WTC11 (cell line): Measurements from ENCODE around the gene NFATC3. TPM values are rescaled to one million over a fixed set of nuclear protein-coding genes. Genes with fewer than 3 reads are reported as not detected.

Experiments used
- ATAC-seq: fragments of 200-7000 bp; cut with Tn5 transposase; 2 replicates; pipeline ENCODE4 v1.10.0; 2021; ENCODE audit warnings: mild to moderate bottlenecking, moderate library complexity
- CTCF ChIA-PET: fragments of 300-600 bp; sonication (Branson Sonifier 250); formaldehyde crosslinking; loops from one replicate; lab custom pipeline; 2021; ENCODE audit warnings: antibody characterized with exemption; lab: Charles Lee
- POLR2A ChIA-PET: fragments of 350-600 bp; sonication (Branson Sonifier 250); formaldehyde crosslinking; loops from one replicate; lab custom pipeline; 2021; ENCODE audit warnings: antibody characterized with exemption; lab: Charles Lee
- DNase-seq: peaks from one replicate; pipeline ENCODE4 v3.0.0; 2021; ENCODE audit warnings: low spot score
- H3K27ac Mint-ChIP-seq: 2 replicates; pipeline ENCODE4 v1.8.0; 2021; ENCODE audit warnings: mixed read lengths
- H3K27me3 Mint-ChIP-seq: 2 replicates; pipeline ENCODE4 v1.8.0; 2021; ENCODE audit warnings: low read depth, mild to moderate bottlenecking, moderate library complexity, mixed read lengths
- H3K36me3 Mint-ChIP-seq: 2 replicates; pipeline ENCODE4 v1.8.0; 2021; ENCODE audit warnings: mixed read lengths
- H3K4me1 Mint-ChIP-seq: 2 replicates; pipeline ENCODE4 v1.8.0; 2022; ENCODE audit warnings: mixed read lengths
- H3K4me3 Mint-ChIP-seq: 2 replicates; pipeline ENCODE4 v1.8.0; 2021; ENCODE audit warnings: mild to moderate bottlenecking, moderate library complexity, mixed read lengths
- H3K9me3 Mint-ChIP-seq: 2 replicates; pipeline ENCODE4 v1.8.0; 2021; ENCODE audit warnings: mixed read lengths
- FOXJ3 ChIP-seq: sonication (generic); formaldehyde crosslinking; IDR thresholded peaks from 2 replicates; pipeline ENCODE4 v1.9.0; 2021; ENCODE audit warnings: missing genetic modification reagents, mild to moderate bottlenecking, borderline replicate concordance
- FOXP1 ChIP-seq: sonication (generic); formaldehyde crosslinking; IDR thresholded peaks from 2 replicates; pipeline ENCODE4 v1.8.0; 2022; ENCODE audit warnings: missing genetic modification reagents, mild to moderate bottlenecking, moderate library complexity, borderline replicate concordance
- IRF2 ChIP-seq: sonication (generic); formaldehyde crosslinking; IDR thresholded peaks from 2 replicates; pipeline ENCODE4 v1.8.0; 2022; ENCODE audit warnings: low read depth, missing genetic modification reagents, borderline replicate concordance
- TCF7 ChIP-seq: sonication (generic); formaldehyde crosslinking; IDR thresholded peaks from 2 replicates; pipeline ENCODE4 v1.8.0; 2022; ENCODE audit warnings: mild to moderate bottlenecking, low read depth, missing genetic modification reagents, moderate library complexity
- TEAD1 ChIP-seq: sonication (generic); formaldehyde crosslinking; IDR thresholded peaks from 2 replicates; pipeline ENCODE4 v1.8.0; 2022; ENCODE audit warnings: mild to moderate bottlenecking, missing genetic modification reagents
- TEAD4 ChIP-seq: sonication (generic); formaldehyde crosslinking; IDR thresholded peaks from 2 replicates; pipeline ENCODE4 v1.8.0; 2022; ENCODE audit warnings: mild to moderate bottlenecking, missing genetic modification reagents
- TP53 ChIP-seq: sonication (generic); formaldehyde crosslinking; IDR thresholded peaks from 2 replicates; pipeline ENCODE4 v1.8.1; 2023; ENCODE audit warnings: mild to moderate bottlenecking, missing genetic modification reagents
- total RNA-seq: library from RNA; stranded (reverse); gene quantifications from 3 replicates; pipeline ENCODE4 v1.2.3, GENCODE V29; 2021
- TF ChIP-seq, protein P1 (sequence below): sonication (generic); formaldehyde crosslinking; IDR thresholded peaks from 2 replicates; pipeline ENCODE4 v1.8.1; 2022; ENCODE audit warnings: low read depth, mild to moderate bottlenecking, moderate library complexity, missing genetic modification reagents, borderline replicate concordance
- TF ChIP-seq, protein P2 (sequence below): fragments of 250-450 bp; sonication (Bioruptor Pico); IDR thresholded peaks from 2 replicates; pipeline ENCODE4 v1.9.0; 2021; ENCODE audit warnings: mild to moderate bottlenecking, borderline replicate concordance
- TF ChIP-seq, protein P3 (sequence below): sonication (generic); formaldehyde crosslinking; IDR thresholded peaks from 2 replicates; pipeline ENCODE4 v1.8.0; 2022; ENCODE audit warnings: missing genetic modification reagents
- TF ChIP-seq, protein P4 (sequence below): fragments of 250-450 bp; sonication (Bioruptor Pico); conservative IDR thresholded peaks from 2 replicates; pipeline ENCODE4 v1.9.0; 2021; ENCODE audit warnings: mild to moderate bottlenecking
- TF ChIP-seq, protein P5 (sequence below): sonication (generic); formaldehyde crosslinking; IDR thresholded peaks from 2 replicates; pipeline ENCODE4 v1.8.1; 2023; ENCODE audit warnings: mild to moderate bottlenecking, missing genetic modification reagents, moderate library complexity
- TF ChIP-seq, protein P6 (sequence below): sonication (generic); formaldehyde crosslinking; IDR thresholded peaks from 2 replicates; pipeline ENCODE4 v1.8.0; 2022; ENCODE audit warnings: mild to moderate bottlenecking, missing genetic modification reagents

Gene NFATC3
- total RNA-seq, 1 experiment from 2014 or later, result 34.6 TPM

DNA sequence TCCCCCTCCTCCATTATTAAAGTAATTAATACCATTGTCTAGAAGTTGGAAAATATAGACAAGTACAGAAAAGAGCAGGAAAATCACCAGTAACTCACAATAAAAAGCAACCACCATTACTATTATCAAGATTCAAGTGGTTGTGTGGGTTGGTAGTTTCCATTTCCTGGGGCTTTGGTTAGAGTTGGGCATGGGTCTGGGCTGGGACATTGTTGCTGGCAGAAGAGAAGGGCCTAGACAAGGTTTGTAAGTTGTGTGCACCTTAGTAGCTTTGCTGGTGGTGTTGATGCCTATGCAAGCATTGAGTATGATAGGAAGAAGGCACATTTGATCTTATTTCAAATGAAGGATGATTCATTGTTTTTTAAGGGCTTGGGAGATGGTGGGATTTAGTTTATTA, 25.4 kb upstream of the NFATC3 start:
- H3K36me3 Mint-ChIP-seq, result peaks cover 8% of the 10 kb centered on the region; the same call in 1 of the 2 replicates
- H3K4me3 Mint-ChIP-seq, result no peak overlapping the region
- no peaks in the 10 kb centered on the region for H3K4me1 Mint-ChIP-seq
- POLR2A ChIA-PET, result no interaction called here
- no peak for DNase-seq
- no peaks in the 10 kb centered on the region for H3K9me3 Mint-ChIP-seq
- ATAC-seq, result no peak
- no peak overlapping the region for H3K27ac Mint-ChIP-seq
- TF ChIP-seq, protein P1, sequence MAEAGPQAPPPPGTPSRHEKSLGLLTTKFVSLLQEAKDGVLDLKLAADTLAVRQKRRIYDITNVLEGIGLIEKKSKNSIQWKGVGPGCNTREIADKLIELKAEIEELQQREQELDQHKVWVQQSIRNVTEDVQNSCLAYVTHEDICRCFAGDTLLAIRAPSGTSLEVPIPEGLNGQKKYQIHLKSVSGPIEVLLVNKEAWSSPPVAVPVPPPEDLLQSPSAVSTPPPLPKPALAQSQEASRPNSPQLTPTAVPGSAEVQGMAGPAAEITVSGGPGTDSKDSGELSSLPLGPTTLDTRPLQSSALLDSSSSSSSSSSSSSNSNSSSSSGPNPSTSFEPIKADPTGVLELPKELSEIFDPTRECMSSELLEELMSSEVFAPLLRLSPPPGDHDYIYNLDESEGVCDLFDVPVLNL (CRISPR knock-in tag), result no peak
- TF ChIP-seq, protein P2, sequence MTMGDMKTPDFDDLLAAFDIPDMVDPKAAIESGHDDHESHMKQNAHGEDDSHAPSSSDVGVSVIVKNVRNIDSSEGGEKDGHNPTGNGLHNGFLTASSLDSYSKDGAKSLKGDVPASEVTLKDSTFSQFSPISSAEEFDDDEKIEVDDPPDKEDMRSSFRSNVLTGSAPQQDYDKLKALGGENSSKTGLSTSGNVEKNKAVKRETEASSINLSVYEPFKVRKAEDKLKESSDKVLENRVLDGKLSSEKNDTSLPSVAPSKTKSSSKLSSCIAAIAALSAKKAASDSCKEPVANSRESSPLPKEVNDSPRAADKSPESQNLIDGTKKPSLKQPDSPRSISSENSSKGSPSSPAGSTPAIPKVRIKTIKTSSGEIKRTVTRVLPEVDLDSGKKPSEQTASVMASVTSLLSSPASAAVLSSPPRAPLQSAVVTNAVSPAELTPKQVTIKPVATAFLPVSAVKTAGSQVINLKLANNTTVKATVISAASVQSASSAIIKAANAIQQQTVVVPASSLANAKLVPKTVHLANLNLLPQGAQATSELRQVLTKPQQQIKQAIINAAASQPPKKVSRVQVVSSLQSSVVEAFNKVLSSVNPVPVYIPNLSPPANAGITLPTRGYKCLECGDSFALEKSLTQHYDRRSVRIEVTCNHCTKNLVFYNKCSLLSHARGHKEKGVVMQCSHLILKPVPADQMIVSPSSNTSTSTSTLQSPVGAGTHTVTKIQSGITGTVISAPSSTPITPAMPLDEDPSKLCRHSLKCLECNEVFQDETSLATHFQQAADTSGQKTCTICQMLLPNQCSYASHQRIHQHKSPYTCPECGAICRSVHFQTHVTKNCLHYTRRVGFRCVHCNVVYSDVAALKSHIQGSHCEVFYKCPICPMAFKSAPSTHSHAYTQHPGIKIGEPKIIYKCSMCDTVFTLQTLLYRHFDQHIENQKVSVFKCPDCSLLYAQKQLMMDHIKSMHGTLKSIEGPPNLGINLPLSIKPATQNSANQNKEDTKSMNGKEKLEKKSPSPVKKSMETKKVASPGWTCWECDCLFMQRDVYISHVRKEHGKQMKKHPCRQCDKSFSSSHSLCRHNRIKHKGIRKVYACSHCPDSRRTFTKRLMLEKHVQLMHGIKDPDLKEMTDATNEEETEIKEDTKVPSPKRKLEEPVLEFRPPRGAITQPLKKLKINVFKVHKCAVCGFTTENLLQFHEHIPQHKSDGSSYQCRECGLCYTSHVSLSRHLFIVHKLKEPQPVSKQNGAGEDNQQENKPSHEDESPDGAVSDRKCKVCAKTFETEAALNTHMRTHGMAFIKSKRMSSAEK (CRISPR knock-in tag), result no peak
- TF ChIP-seq, protein P3, sequence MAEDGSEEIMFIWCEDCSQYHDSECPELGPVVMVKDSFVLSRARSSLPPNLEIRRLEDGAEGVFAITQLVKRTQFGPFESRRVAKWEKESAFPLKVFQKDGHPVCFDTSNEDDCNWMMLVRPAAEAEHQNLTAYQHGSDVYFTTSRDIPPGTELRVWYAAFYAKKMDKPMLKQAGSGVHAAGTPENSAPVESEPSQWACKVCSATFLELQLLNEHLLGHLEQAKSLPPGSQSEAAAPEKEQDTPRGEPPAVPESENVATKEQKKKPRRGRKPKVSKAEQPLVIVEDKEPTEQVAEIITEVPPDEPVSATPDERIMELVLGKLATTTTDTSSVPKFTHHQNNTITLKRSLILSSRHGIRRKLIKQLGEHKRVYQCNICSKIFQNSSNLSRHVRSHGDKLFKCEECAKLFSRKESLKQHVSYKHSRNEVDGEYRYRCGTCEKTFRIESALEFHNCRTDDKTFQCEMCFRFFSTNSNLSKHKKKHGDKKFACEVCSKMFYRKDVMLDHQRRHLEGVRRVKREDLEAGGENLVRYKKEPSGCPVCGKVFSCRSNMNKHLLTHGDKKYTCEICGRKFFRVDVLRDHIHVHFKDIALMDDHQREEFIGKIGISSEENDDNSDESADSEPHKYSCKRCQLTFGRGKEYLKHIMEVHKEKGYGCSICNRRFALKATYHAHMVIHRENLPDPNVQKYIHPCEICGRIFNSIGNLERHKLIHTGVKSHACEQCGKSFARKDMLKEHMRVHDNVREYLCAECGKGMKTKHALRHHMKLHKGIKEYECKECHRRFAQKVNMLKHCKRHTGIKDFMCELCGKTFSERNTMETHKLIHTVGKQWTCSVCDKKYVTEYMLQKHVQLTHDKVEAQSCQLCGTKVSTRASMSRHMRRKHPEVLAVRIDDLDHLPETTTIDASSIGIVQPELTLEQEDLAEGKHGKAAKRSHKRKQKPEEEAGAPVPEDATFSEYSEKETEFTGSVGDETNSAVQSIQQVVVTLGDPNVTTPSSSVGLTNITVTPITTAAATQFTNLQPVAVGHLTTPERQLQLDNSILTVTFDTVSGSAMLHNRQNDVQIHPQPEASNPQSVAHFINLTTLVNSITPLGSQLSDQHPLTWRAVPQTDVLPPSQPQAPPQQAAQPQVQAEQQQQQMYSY (CRISPR knock-in tag), result no peak
- TF ChIP-seq TEAD4 (CRISPR knock-in tag), result no peak
- TF ChIP-seq TP53 (CRISPR knock-in tag), result no peak
- no peak for TF ChIP-seq FOXP1 (CRISPR knock-in tag)
- TF ChIP-seq FOXJ3, result no peak
- TF ChIP-seq, protein P4, sequence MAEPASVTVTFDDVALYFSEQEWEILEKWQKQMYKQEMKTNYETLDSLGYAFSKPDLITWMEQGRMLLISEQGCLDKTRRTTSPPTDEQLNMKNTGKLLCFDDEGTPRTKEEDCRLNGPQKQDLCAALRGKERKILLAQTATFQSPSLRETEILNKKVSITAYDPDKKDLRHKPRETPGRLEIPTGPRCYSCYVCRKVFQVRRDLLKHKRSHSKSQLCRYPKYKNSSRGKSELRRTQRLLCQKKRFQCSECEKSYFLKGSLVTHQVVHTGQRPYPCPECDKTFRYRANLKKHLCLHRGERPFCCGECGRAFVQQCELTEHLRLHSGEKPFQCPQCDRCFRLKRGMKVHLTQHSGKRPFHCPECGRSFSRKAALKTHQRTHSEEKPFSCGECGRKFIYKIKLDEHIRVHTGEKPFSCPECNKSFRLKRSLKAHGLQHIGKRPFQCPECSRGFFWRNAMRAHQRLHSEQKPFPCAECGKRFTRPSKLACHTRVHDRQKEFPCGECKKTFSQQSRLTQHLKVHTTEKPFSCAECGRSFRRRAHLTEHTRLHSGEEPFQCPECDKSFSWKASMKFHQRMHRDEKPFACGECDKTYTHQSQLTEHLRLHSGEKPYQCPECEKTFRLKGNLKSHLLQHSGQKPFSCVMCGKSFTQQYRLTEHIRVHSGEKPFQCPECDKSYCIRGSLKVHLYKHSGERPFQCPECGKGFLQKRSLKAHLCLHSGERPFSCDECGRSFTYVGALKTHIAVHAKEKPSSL (CRISPR knock-in tag), result no peak
- no peak for TF ChIP-seq IRF2
- TF ChIP-seq, protein P5, sequence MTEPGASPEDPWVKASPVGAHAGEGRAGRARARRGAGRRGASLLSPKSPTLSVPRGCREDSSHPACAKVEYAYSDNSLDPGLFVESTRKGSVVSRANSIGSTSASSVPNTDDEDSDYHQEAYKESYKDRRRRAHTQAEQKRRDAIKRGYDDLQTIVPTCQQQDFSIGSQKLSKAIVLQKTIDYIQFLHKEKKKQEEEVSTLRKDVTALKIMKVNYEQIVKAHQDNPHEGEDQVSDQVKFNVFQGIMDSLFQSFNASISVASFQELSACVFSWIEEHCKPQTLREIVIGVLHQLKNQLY (CRISPR knock-in tag), result no peak
- TF ChIP-seq, protein P6, sequence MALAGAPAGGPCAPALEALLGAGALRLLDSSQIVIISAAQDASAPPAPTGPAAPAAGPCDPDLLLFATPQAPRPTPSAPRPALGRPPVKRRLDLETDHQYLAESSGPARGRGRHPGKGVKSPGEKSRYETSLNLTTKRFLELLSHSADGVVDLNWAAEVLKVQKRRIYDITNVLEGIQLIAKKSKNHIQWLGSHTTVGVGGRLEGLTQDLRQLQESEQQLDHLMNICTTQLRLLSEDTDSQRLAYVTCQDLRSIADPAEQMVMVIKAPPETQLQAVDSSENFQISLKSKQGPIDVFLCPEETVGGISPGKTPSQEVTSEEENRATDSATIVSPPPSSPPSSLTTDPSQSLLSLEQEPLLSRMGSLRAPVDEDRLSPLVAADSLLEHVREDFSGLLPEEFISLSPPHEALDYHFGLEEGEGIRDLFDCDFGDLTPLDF (CRISPR knock-in tag), result no peak
- no peak for TF ChIP-seq TCF7
- no peak for TF ChIP-seq TEAD1 (CRISPR knock-in tag)
- no peaks in the 10 kb centered on the region for H3K27me3 Mint-ChIP-seq
- CTCF ChIA-PET, result no interaction called here
